Esophagus squamous epithelium (tissue), 5 donors: ENCODE measurements around the gene PMP22. TPM values are rescaled to one million over a fixed set of nuclear protein-coding genes. Genes with fewer than 3 reads are reported as not detected.
"Not testable (repeated sequence)": the region's sequence is repeated elsewhere in the genome, so short reads cannot be mapped to it uniquely, and the experiment has no call there.

Source experiments
- DNase-seq: peaks from one replicate; lab custom pipeline; 2025; lab: John Stamatoyannopoulos, UW
- H3K27ac ChIP-seq, 4 donors: fragments of 200-600 bp; sonication (generic); one replicate each; pipeline ENCODE4 v1.5.1; 2016 to 2019; ENCODE audit warnings: mild to moderate bottlenecking in 1 of 4
- H3K27me3 ChIP-seq, 4 donors: fragments of 200-600 bp; sonication (generic); 1 replicate in 3 of 4; 2 replicates in 1 of 4; pipeline versions ENCODE4 v1.5.1 to v1.6.0; 2017 to 2021; ENCODE audit warnings: antibody characterized with exemption in 1 of 4
- H3K36me3 ChIP-seq, 3 donors: fragments of 200-600 bp; sonication (generic); one replicate each; pipeline ENCODE4 v1.5.1; 2016 to 2019
- H3K4me1 ChIP-seq, 3 donors: fragments of 200-600 bp; sonication (generic); one replicate each; pipeline ENCODE4 v1.5.1; 2017 to 2019
- H3K4me3 ChIP-seq, 4 donors: fragments of 200-600 bp; sonication (generic); 1 replicate in 3 of 4; 2 replicates in 1 of 4; pipeline ENCODE4 v1.5.1; 2016 to 2019; ENCODE audit warnings: mild to moderate bottlenecking in 2 of 4, moderate library complexity in 1 of 4
- H3K9me3 ChIP-seq, 3 donors: fragments of 200-600 bp; sonication (generic); one replicate each; pipeline ENCODE4 v1.5.1; 2016 to 2019
- CTCF ChIP-seq, 6 experiments: fragments of 450-650 bp in 4 of 6; fragments of 200-600 bp in 2 of 6; sonication (generic) in 2 of 6; IDR thresholded peaks; one replicate each; pipeline ENCODE4 v1.5.1; 2016 to 2019; ENCODE audit warnings: antibody characterized with exemption in 6 of 6, mild to moderate bottlenecking in 4 of 6, moderate library complexity in 4 of 6
- POLR2A ChIP-seq, 4 donors: fragments of 450-650 bp; IDR thresholded peaks; one replicate each; pipeline ENCODE4 v1.6.1; 2017; ENCODE audit warnings: antibody characterized with exemption in 4 of 4, mild to moderate bottlenecking in 4 of 4, moderate library complexity in 3 of 4
- WGBS, 2 donors: methylation state at CpG; one replicate each; pipeline ENCODE4 v1.1.5; 2018; 5-methylcytosine and 5-hydroxymethylcytosine counted together
- intact Hi-C: fragments of 100-400 bp; cut with DNase I; formaldehyde crosslinking; loops from one replicate; pipeline ENCODE4 v1.15.0; 2022
- total RNA-seq, 4 donors: library from RNA; depleted of rRNA; stranded (reverse); fragments of >200 nt; gene quantifications; one replicate each; pipeline ENCODE4 v1.1.0, GENCODE V29; 2016
- donor health status: DM: yes; HTN: yes; CAD: no.

The PMP22 gene
- total RNA-seq, 4 donors from 2014 or later: 4.0 to 102 (median 27.3) TPM

DNA sequence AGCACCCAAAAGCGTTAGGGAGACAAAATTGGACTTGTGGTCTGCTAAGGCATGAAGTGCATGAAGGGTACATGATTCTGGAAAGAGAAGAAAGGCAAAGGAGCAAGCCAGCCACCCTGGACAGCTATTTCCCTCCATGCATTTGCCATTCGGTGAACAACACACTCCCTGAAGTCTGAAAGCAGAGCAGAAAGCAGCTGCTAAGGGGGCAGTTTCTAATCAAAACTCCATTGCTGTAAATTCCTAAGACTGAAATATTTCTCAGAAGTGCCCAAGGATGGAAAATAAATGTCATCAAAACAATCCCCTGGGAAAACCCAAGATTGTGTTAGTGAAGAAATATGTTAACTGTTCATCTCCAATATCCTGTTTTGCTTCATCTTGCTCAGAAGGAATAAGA, 44.3 kb downstream of the PMP22 start:
- DNase-seq: no peak
- no peaks in the 10 kb centered on the region for H3K9me3 ChIP-seq
- H3K4me3 ChIP-seq: no peak overlapping the region
- H3K36me3 ChIP-seq: no peaks in the 10 kb centered on the region
- H3K27me3 ChIP-seq: no peaks in the 10 kb centered on the region
- H3K27ac ChIP-seq: peak overlapping the region in 1 of 4 donors; percentile 16
- TF ChIP-seq POLR2A (IDR thresholded peaks at IDR 0.05) (no peak), CTCF (IDR thresholded peaks at IDR 0.05) (no peak)
- WGBS, 2 donors: 55 to 57% methylated on average over 2 of the region's 2 CpGs
- no peaks in the 10 kb centered on the region for H3K4me1 ChIP-seq
- intact Hi-C loops: no loop called here

DNA sequence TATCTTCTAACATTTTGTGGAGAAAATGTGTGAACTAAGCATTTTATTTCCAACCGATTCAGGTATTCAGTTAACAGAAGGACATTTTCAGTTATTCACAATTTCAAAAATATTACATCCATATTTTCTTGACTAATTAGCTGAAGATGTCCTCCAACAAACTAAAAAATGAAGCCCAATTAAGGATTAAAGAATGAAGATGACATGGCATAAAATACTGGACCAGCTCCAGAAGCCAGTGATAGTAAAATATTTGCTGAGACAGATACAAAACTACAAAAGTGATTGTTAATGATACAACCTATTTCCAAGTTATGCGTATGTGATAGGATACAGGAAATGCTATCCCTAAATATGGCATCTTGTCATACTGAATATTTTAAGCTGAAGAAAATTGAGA, 48.6 kb downstream of the PMP22 start:
- H3K27ac ChIP-seq: no peak overlapping the region
- no peaks in the 10 kb centered on the region for H3K9me3 ChIP-seq
- no peak overlapping the region for H3K4me3 ChIP-seq
- no peaks in the 10 kb centered on the region for H3K27me3 ChIP-seq
- no peaks in the 10 kb centered on the region for H3K4me1 ChIP-seq
- TF ChIP-seq CTCF (IDR thresholded peaks at IDR 0.05) (no peak), POLR2A (IDR thresholded peaks at IDR 0.05) (no peak)
- 88 to 91% methylated on average over 2 of the region's 2 CpGs for WGBS, 2 donors
- no peak for DNase-seq
- no peaks in the 10 kb centered on the region for H3K36me3 ChIP-seq
- intact Hi-C loops: no loop called here

DNA sequence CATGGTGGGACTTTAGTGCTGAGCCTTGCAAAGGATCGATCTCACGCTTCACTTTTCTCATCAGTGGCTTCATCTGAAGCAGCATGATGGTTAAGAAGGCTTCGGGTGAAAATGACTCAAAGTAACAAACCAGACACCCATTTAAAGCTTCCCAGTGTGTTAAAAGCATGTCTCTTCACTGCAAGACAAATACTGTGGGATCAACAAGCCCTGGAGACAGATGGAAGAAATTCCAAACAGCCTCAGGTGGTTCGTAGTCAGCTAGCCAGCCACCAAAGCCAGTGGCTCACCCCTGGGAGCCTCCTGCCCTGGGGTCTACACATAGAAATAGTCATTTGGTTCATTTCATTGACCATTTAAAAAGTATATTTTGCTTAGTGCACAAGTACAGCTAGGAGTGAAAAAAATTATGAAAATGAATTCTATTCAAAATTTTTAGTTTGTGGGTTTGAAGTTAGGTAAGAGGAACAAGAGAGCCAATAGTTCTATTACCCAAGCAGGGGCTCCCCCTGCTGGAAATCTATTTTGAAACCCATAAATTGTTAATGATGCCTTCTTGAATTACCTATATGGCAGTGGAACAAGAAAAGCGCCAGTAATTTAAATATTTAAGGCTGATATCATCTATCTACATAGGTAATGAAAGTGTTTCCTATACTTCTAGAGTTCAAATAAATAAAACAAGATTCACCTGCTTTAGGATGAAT, 51.6 kb downstream of the PMP22 start:
- H3K36me3 ChIP-seq: no peaks in the 10 kb centered on the region
- H3K27ac ChIP-seq: no peak overlapping the region
- no peak for DNase-seq
- intact Hi-C loops: no loop called here
- no peaks in the 10 kb centered on the region for H3K9me3 ChIP-seq
- no peaks in the 10 kb centered on the region for H3K4me1 ChIP-seq
- TF ChIP-seq POLR2A (IDR thresholded peaks at IDR 0.05) (no peak), CTCF (IDR thresholded peaks at IDR 0.05) (peak in 3 of 6 experiments; percentile 12 to 36 (median 16))
- no peak overlapping the region for H3K4me3 ChIP-seq
- no peaks in the 10 kb centered on the region for H3K27me3 ChIP-seq
- 82 to 83% methylated on average over 4 to 5 of the region's 5 CpGs for WGBS, 2 donors

GRCh38 chr17:15210247-15210646, 54.9 kb downstream of the PMP22 start:
- no peaks in the 10 kb centered on the region for H3K9me3 ChIP-seq
- no peak overlapping the region for H3K4me3 ChIP-seq
- no peak for DNase-seq
- H3K36me3 ChIP-seq: no peaks in the 10 kb centered on the region
- H3K4me1 ChIP-seq: no peaks in the 10 kb centered on the region
- no peak overlapping the region for H3K27ac ChIP-seq
- intact Hi-C loops: no loop called here
- TF ChIP-seq CTCF (IDR thresholded peaks at IDR 0.05): no peak
- no peak for TF ChIP-seq POLR2A (IDR thresholded peaks at IDR 0.05)
- 70 to 89% methylated on average over 1 of the region's 1 CpG for WGBS, 2 donors
- H3K27me3 ChIP-seq: no peaks in the 10 kb centered on the region

DNA sequence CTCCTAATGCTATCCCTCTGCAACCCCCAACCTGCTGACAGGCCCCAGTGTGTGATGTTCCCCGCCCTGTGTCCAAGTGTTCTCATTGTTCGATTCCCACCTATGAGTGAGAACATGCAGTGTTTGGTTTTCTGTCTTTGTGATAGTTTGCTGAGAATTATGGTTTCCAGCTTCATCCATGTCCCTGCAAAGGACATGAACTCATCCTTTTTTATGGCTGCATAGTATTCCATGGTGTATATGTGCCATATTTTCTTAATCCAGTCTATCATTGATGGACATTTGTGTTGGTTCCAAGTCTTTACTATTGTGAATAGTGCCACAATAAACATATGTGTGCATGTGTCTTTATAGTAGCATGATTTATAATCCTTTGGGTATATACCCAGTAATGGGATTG, 62.1 kb downstream of the PMP22 start:
- H3K27me3 ChIP-seq, H3K4me3 ChIP-seq, DNase-seq, H3K27ac ChIP-seq, H3K4me1 ChIP-seq, H3K36me3 ChIP-seq, intact Hi-C loops: not testable (repeated sequence)
- 93 to 94% methylated on average over 2 of the region's 2 CpGs for WGBS, 2 donors
- peaks cover 0 to 22% (median 13%) of the 10 kb centered on the region in 3 donors for H3K9me3 ChIP-seq

DNA sequence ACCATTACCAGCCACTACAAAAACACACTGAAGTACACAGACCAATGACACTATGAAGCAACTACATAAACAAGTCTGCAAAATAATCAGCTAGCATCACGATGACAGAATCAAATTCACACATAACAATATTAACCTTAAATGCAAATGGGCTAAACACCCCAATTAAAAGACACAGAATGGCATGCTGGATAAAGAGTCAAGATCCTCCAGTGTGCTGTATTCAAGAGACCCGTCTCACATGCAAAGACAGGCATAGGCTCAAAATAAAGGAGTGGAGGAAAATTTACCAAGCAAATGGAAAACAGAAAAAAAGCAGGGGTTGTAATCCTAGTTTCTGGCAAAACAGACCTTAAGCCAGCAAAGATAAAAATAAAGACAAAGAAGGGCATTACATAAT, 64.6 kb downstream of the PMP22 start:
- whole genome bisulfite sequencing, 2 donors: 88 to 92% methylated on average over 2 of the region's 2 CpGs
- intact Hi-C loops, DNase-seq, H3K4me1 ChIP-seq, H3K4me3 ChIP-seq, H3K27me3 ChIP-seq, H3K36me3 ChIP-seq, H3K27ac ChIP-seq: not testable (repeated sequence)
- H3K9me3 ChIP-seq: peaks cover 0 to 22% (median 13%) of the 10 kb centered on the region in 3 donors
